ENCODE data around the gene GEMIN2.
"Not testable (repeated sequence)": the region's sequence is repeated elsewhere in the genome, so short reads cannot be mapped to it uniquely, and the experiment has no call there.

Gene GEMIN2

DNA sequence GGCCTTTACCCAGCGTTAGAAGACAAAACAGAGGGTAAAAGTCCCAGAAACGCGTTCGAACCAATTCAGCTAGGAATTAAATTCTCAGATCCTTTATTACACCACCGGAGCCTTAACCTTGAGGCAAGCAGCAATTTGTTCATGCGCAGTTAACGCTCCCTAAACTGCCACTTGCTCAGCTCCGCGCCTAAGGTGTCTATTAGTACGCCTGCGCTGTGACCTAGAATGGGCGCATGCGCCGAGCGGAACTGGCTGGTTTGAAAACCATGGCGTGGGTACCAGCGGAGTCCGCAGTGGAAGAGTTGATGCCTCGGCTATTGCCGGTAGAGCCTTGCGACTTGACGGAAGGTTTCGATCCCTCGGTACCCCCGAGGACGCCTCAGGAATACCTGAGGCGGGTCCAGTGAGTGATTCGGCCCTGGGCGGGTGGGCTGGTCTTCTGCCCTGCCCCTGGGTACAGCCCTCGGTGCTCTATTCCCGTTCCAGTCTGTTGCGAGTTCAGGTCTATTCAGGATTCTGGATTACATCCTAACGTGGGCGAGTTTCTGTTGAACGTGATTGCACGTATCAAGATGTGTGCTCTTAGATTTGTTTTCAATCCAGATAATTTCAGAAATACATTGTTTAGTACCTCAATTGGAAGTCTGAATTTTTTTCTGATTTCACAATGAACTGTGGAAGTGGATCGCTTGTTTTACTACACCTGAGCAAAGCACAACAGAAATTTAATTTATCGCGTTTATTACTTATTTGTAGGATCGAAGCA is at the start of gene GEMIN2:
Gene GEMIN2 (plus strand): TSS at position 251 of the 766 bp plus-strand sequence. CDS start 16 bp downstream, at position 267.
- DNase-seq (ENCODE audit: low read depth, low spot score): peak; percentile 73

GRCh38 chr14:39069169-39069805 is 44.8 kb upstream of the GEMIN2 start:
- not testable (repeated sequence) for DNase-seq (ENCODE audit: low read depth, low spot score)

DNA sequence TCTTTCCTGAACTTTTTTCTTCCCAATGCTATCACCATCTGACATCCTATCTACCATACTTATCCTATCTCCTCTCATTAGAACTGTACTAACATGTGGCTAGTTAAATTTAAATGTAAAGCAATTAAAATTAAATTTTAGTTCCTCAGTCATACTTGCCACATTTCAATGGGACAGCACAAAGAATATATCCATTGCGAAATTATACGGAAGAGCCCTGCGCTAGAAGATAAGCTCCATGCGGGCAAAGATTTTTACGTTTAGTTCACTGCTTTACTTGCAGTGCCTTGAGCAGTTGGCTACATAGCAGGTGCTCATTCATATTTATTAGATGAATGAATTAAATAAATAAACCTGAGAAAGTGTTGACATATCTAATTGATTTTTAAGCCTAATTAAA is 44.2 kb upstream of the GEMIN2 start:
- DNase-seq (ENCODE audit: low read depth, low spot score): no peak

DNA sequence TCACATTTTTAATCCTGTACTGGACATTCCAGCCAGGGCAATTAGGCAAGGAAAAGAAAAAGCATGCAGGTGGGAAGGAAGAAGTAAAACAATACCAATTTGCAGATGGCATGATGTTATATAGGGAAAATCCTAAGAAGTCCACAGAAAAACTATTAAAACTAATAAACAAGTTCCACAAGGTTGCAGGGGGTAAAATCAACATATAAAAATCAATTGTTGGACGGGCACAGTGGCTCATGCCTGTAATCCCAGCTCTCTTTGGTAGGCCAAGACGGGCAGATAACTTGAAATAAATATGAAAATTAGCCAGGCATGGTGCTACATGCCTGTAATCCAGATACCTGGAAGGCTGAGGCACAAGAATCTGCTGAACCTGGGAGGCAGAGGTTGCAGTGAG is 43.0 kb upstream of the GEMIN2 start:
- no peak for DNase-seq (ENCODE audit: low read depth, low spot score)

DNA sequence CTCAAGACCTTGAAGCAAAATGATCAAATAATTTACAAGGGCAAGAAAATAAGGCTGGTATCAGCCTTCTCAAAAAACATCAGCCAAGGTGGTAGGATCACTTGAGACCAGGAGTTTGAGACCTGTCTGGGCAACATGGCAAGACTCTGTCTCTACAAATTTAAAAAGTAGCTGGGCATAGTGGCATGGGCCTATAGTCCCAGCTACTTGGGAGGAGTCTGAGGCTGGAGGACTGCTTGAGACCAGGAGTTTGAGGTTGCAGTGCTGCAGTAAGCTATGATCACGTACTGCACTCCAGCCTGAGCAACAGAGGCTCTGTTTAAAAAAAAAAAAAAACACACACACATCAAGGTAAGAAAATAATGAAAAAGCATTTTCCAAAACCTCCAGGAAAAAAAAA is 33.2 kb upstream of the GEMIN2 start:
- no peak for DNase-seq (ENCODE audit: low read depth, low spot score)

DNA sequence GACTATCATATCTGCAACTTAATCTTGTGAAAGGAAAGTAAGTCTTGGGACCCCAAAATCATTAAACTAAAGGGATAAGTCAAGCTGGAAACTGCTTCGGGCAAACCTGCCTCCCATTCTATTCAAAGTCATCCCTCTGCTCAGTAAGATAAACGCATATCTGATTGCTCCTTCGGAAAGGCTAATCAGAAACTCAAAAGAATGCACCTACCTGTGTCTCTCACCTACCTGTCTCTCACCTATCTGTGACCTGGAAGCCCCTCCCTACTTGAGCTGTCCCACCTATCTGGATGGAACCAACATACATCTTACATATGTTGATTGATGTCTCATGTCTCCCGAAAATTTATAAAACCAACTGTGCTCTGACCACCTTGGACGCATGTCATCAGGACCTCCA is 31.0 kb upstream of the GEMIN2 start:
- no peak for DNase-seq (ENCODE audit: low read depth, low spot score)

GRCh38 chr14:39085933-39086332 is 28.2 kb upstream of the GEMIN2 start:
- no peak for DNase-seq (ENCODE audit: low read depth, low spot score)

GRCh38 chr14:39087493-39087892 is 26.6 kb upstream of the GEMIN2 start:
- no peak for DNase-seq (ENCODE audit: low read depth, low spot score)

GRCh38 chr14:39090548-39091111 is 23.5 kb upstream of the GEMIN2 start:
- DNase-seq (ENCODE audit: low read depth, low spot score): no peak

DNA sequence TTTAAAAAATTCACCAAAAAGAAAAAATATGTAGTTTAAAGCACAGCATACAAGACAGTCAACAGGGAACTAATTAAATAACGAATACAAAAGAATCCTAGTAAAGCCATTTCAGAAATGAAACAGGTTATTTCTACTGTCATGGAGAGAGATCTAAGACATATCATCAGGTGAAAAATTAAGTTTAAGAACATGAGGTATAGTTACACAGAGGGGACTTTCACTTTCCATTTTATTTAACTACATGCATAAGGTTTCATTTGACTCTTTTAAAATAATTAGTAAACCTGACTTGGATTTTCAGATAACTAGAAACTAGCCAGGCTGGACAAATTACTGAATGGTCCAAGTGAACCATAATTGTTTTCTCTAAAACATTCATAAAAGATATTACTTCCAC is 22.4 kb upstream of the GEMIN2 start:
- DNase-seq (ENCODE audit: low read depth, low spot score): no peak

GRCh38 chr14:39094515-39094914 is 19.6 kb upstream of the GEMIN2 start:
- DNase-seq (ENCODE audit: low read depth, low spot score): no peak

DNA sequence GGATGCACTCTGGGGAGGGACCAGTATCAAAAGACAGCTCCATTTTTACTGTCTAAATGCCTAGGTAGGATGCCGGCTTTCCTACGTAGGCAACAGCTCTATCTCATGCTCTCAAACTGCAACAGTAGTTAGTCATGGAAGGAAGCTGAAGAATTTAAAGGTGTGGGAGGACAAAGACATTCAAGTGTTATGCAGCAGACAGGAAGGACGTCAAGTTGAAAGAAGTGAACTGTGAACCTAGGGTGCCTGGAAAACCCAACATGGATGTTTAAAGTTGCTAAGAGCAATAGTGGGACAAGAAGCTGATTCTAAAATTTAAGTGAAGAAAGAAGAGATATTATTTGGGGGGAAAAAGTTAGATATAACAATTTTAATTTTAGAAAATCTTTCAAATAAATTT is 17.0 kb upstream of the GEMIN2 start:
- DNase-seq (ENCODE audit: low read depth, low spot score): no peak

GRCh38 chr14:39099215-39099614 is 14.9 kb upstream of the GEMIN2 start:
- DNase-seq (ENCODE audit: low read depth, low spot score): not testable (repeated sequence)

GRCh38 chr14:39099748-39100147 is 14.4 kb upstream of the GEMIN2 start:
- DNase-seq (ENCODE audit: low read depth, low spot score): no peak

DNA sequence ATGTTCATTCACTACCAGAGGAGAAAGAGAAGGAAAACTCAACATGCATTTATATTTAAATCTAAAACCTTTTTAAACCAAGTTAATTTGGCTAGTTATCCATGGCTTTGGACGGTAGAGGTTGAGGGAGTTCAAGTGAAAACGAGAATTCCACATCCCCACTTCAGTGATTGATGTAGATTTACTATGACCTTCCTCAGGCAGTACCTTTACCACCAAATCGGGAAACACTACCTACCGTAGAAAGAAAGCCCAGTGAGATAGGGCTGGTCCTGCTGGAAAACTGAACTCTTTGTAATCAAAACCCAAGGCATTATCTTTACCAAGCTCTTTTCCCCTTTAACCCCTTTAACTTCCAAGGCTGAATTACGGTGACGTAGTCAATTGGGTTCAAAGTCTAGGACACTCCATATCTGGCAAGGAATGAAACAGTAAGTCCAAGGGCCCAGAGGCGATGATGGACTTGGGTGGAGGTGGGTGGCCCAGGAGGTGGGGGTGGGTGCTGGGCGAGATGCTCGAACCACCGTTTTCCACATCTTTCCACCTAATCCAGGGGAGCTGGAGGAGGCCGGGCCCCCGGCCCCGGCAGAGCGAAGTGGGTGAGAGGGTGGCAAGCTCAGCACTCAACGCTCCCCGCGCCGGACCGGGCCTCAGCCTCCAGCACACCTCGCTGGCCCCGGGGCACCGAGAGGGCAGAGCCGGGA is 11.7 kb upstream of the GEMIN2 start:
- no peak for DNase-seq (ENCODE audit: low read depth, low spot score)

DNA sequence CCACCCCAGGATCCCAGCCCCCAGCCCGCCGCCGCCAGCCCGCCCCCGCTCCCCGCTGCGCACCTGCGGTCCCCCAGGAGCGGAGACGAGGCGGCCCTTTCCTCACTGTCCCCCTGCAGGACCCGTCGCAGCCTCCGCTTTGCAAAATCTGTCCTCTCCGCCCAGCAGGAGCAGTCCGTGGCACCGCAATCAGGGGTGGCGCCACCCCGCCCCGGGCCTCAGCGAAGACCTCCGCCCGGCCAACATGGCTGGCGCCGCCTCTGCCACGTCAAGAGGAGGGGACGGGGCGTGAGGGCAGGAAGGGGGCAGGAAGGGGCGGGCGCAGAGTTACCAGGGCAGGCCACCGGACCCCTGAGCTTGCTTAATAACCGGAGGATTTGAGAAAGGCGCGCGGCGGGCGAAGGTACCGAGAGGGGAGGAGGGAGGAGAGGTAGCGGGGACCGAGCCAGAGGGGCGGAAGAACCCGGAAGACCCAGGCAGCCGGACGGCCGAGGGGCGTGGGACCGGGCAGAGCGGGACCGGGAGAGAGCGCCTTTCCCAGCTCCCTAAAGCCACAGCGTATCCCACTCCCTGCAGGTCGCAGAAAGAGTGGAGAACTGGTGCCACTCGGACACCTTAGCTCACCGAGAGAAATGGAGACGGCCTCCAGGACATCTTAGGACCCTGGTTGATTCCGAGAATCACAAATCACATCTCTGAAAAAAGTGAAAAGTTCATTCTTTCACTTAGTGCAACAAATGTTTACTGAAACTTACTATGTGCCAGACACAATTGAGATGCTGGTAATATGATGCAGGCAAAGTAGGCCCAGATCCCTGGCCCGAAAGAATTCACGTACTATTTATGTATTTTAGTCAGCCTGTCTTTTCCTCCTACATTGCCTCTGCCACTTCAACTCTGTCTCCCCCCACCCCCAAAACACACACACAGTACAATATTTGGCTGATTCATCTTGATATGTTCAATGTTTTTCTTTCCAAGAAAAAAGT is 10.9 kb upstream of the GEMIN2 start, which contains the start of gene SEC23A:
Gene SEC23A (minus strand): TSS at position 267 of the 989 bp plus-strand sequence. CDS start 7,117 bp downstream, outside the sequence.
- DNase-seq (ENCODE audit: low read depth, low spot score): peak; percentile 61

DNA sequence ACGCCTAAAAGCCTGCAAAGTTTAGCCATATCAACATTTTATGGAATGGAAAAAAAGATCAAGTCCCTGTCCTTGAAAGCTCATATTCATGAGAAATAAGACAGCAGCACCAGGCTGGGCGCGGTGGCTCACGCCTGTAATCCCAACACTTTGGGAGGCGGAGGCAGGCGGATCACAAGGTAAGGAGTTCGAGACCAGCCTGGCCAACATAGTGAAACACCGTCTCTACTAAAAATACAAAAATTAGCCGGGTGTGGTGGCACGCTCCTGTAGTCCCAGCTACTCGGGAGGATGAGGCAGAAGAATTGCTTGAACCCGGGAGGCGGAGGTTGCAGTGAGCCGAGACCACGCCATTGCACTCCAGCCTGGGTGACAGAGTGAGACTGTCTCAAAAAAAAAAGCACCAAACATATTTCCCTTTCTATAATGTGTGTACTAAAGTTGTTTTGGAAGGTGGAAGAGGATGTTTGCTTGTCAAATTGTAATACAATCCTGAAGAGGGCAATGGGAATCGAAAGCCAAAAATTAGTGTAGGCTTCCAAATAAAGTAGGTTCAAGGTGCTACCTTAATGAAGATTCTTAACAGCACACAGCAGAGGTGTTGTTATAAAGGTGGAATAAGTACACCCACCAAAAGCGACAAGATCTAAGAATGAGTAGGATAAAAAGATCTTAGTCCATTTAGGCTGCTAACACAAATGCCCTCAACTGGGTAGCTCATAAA is 9.9 kb upstream of the GEMIN2 start:
- DNase-seq (ENCODE audit: low read depth, low spot score): not testable (repeated sequence)

GRCh38 chr14:39107591-39107996 is 6.5 kb upstream of the GEMIN2 start:
- no peak for DNase-seq (ENCODE audit: low read depth, low spot score)

DNA sequence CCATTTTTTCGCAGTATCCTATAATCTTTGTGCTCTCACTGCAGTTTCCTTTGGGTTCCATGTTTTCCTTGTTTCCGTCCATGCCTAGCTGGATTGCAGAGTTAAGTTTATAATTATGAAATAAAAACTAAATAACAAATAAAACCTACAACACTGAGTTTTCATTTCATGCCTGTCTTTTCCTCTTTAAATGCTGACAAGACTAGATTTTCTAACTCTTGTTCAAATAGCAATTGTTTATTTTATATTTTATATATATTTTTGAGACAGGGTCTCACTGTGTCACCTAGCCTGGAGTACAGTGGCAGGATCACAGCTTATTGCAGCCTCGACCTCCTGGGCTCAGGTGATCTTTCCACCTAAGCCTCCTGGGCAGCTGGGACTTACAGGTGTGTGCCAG is 5.3 kb upstream of the GEMIN2 start:
- DNase-seq (ENCODE audit: low read depth, low spot score): no peak

Measured in iPS DF 19.7 (cell line).